SK-N-SH treated with all-trans-retinoic acid at 6 μM for 48 hours (cell line): ENCODE data around the gene DPM3.
A peak's percentile ranks its signal among the peaks of the same experiment; 100 is the strongest.

Experiments
- ATAC-seq: fragments of 200-7000 bp; cut with Tn5 transposase; 3 replicates; pipeline ENCODE4 v1.9.1; 2020; ENCODE audit warnings: mild to moderate bottlenecking, moderate library complexity
- ARNTL ChIP-seq: fragments of 450-650 bp; formaldehyde crosslinking; IDR thresholded peaks from 2 replicates; pipeline ENCODE4 v1.5.0; 2020; ENCODE audit warnings: low read depth, mild to moderate bottlenecking, moderate library complexity, borderline replicate concordance
- BACH2 ChIP-seq: fragments of 250-450 bp; sonication (Bioruptor Pico); IDR thresholded peaks from 2 replicates; pipeline ENCODE4 v1.9.0; 2021; ENCODE audit warnings: mild to moderate bottlenecking, borderline replicate concordance
- CREB5 ChIP-seq: fragments of 250-450 bp; sonication (Bioruptor Pico); IDR thresholded peaks from 2 replicates; pipeline ENCODE4 v1.5.1; 2020; ENCODE audit warnings: low read depth, mild to moderate bottlenecking, moderate library complexity
- CSRNP3 ChIP-seq: fragments of 250-450 bp; sonication (Bioruptor Pico); IDR thresholded peaks from 2 replicates; pipeline ENCODE4 v1.5.1; 2021; ENCODE audit warnings: mild to moderate bottlenecking, moderate library complexity
- ESRRG ChIP-seq: fragments of 250-450 bp; sonication (Bioruptor Pico); IDR thresholded peaks from 2 replicates; pipeline ENCODE4 v1.6.1; 2021; ENCODE audit warnings: mild to moderate bottlenecking
- GLIS3 ChIP-seq: fragments of 250-450 bp; sonication (Bioruptor Pico); IDR thresholded peaks from 2 replicates; pipeline ENCODE4 v1.5.0; 2020; ENCODE audit warnings: mild to moderate bottlenecking, moderate library complexity
- ISL1 ChIP-seq: fragments of 250-450 bp; sonication (Bioruptor Pico); IDR thresholded peaks from 2 replicates; pipeline ENCODE4 v2.1.2; 2022; ENCODE audit warnings: mild to moderate bottlenecking, moderate library complexity
- OSR1 ChIP-seq: fragments of 250-450 bp; sonication (Bioruptor Pico); IDR thresholded peaks from 2 replicates; pipeline ENCODE4 v1.8.0; 2022; ENCODE audit warnings: moderate library complexity, mild to moderate bottlenecking, inconsistent platforms
- PATZ1 ChIP-seq: fragments of 250-450 bp; sonication (Bioruptor Pico); IDR thresholded peaks from 2 replicates; pipeline ENCODE4 v1.8.0; 2020; ENCODE audit warnings: mild to moderate bottlenecking, moderate library complexity, borderline replicate concordance
- POU6F1 ChIP-seq: fragments of 250-450 bp; sonication (Bioruptor Pico); IDR thresholded peaks from 2 replicates; pipeline ENCODE4 v1.8.0; 2021; ENCODE audit warnings: low read depth, mild to moderate bottlenecking, moderate library complexity, borderline replicate concordance
- PPARA ChIP-seq: fragments of 250-450 bp; sonication (Bioruptor Pico); IDR thresholded peaks from 2 replicates; pipeline ENCODE4 v1.5.0; 2020; ENCODE audit warnings: mild to moderate bottlenecking, borderline replicate concordance
- RARB ChIP-seq: fragments of 250-450 bp; sonication (Bioruptor Pico); IDR thresholded peaks from 2 replicates; pipeline ENCODE4 v1.8.0; 2021; ENCODE audit warnings: mild to moderate bottlenecking, moderate library complexity
- SNAI2 ChIP-seq: fragments of 250-450 bp; sonication (Bioruptor Pico); IDR thresholded peaks from 2 replicates; pipeline ENCODE4 v1.5.0; 2020; ENCODE audit warnings: mild to moderate bottlenecking, moderate library complexity
- TCF4 ChIP-seq: fragments of 250-450 bp; sonication (Bioruptor Pico); IDR thresholded peaks from 2 replicates; pipeline ENCODE4 v1.8.0; 2021; ENCODE audit warnings: mild to moderate bottlenecking, moderate library complexity, borderline replicate concordance
- TOX ChIP-seq: fragments of 250-450 bp; sonication (Bioruptor Pico); IDR thresholded peaks from 2 replicates; pipeline ENCODE4 v1.8.0; 2021; ENCODE audit warnings: mild to moderate bottlenecking, moderate library complexity, borderline replicate concordance
- ZFP3 ChIP-seq: fragments of 250-450 bp; sonication (Bioruptor Pico); IDR thresholded peaks from 2 replicates; pipeline ENCODE4 v1.5.0; 2020; ENCODE audit warnings: mild to moderate bottlenecking, moderate library complexity
- ZFP30 ChIP-seq: fragments of 450-650 bp; formaldehyde crosslinking; IDR thresholded peaks from 2 replicates; pipeline ENCODE4 v1.5.0; 2022; ENCODE audit warnings: mild to moderate bottlenecking, moderate library complexity
- ZNF565 ChIP-seq: fragments of 450-650 bp; formaldehyde crosslinking; conservative IDR thresholded peaks from 2 replicates; pipeline ENCODE4 v1.5.0; 2020; ENCODE audit warnings: low read depth, mild to moderate bottlenecking, moderate library complexity
- ZNF8 ChIP-seq: fragments of 450-650 bp; formaldehyde crosslinking; IDR thresholded peaks from 2 replicates; pipeline ENCODE4 v1.5.0; 2020; ENCODE audit warnings: mild to moderate bottlenecking, moderate library complexity

DPM3 gene

GRCh38 chr1:155185783-155186066, 45.4 kb upstream of the DPM3 start:
- TF ChIP-seq ZFP3 (CRISPR knock-in tag) (no peak), POU6F1 (CRISPR knock-in tag) (no peak), ARNTL (CRISPR knock-in tag) (no peak), ESRRG (CRISPR knock-in tag) (no peak), PPARA (no peak), CSRNP3 (CRISPR knock-in tag) (no peak), ISL1 (CRISPR knock-in tag) (no peak), TCF4 (CRISPR knock-in tag) (no peak), SNAI2 (no peak), CREB5 (CRISPR knock-in tag) (no peak), TOX (CRISPR knock-in tag) (no peak), RARB (CRISPR knock-in tag) (no peak)
- ATAC-seq = no peak

GRCh38 chr1:155184835-155185782, 44.8 kb upstream of the DPM3 start:
- TF ChIP-seq OSR1 (CRISPR knock-in tag) (no peak), TOX (CRISPR knock-in tag) (no peak), ZNF8 (CRISPR knock-in tag) (no peak), ESRRG (CRISPR knock-in tag) (no peak), ZFP3 (CRISPR knock-in tag) (no peak), ARNTL (CRISPR knock-in tag) (no peak), RARB (CRISPR knock-in tag) (no peak), TCF4 (CRISPR knock-in tag) (no peak), SNAI2 (no peak), PATZ1 (no peak), ZNF565 (CRISPR knock-in tag) (no peak), BACH2 (CRISPR knock-in tag) (no peak), GLIS3 (CRISPR knock-in tag) (no peak)
- ATAC-seq = peak; percentile 14

- no peak for TF ChIP-seq POU6F1 (CRISPR knock-in tag)
- no peak for TF ChIP-seq ZNF565 (CRISPR knock-in tag)
- TF ChIP-seq ARNTL (CRISPR knock-in tag) = no peak
- no peak for TF ChIP-seq GLIS3 (CRISPR knock-in tag)
- TF ChIP-seq PPARA = no peak
- TF ChIP-seq ESRRG (CRISPR knock-in tag) = no peak
- TF ChIP-seq CSRNP3 (CRISPR knock-in tag) = no peak
- TF ChIP-seq ZFP30 (CRISPR knock-in tag) = no peak
- TF ChIP-seq BACH2 (CRISPR knock-in tag) = no peak
- no peak for ATAC-seq
These were observed 44.0 kb upstream of the DPM3 start for GRCh38 chr1:155184351-155184811.
